GM18526 (cell line): ENCODE data around the gene ATP5F1D.

ENCODE experiments used
- POLR2A ChIP-seq: IDR thresholded peaks from 3 replicates; pipeline ENCODE4 v1.6.1; 2011; ENCODE audit not compliant: insufficient read length; ENCODE audit errors: extremely low read depth

Gene ATP5F1D

DNA sequence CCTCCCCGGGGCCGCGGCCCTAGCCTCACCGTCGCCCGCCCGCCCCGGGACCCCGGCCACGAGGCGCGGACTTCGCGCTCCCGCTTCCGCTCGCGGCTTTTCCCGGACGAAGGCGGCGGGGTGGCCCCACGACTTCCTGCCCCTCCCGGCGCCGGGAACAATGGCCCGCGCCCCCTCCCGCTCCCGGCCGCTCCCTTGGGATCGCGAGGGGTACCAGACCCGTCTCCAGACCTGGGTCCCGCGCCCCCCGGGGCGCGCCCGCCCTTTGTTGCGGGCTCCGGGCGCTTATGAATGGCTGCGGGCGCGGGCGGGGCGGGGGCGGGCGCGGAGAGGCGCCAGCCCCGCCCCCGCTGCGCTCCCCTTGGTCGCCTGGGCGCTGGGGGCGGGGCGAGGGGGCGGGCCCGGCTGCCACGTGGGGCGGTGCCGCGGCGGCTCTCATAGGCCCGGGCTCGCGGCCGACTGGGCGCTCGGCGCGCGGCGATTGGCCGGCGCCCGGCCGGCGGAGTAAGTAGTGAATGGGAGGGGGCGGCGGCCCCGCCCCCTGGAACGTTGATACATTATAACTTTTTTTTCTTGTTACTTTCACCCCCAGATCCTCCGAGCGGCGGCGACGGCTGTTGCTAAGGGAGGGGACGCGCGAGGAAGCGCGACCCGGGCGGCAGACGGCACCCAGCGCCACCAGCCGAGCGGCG lies 7.9 kb downstream of the ATP5F1D start:
- TF ChIP-seq POLR2A: peak; percentile 87

DNA sequence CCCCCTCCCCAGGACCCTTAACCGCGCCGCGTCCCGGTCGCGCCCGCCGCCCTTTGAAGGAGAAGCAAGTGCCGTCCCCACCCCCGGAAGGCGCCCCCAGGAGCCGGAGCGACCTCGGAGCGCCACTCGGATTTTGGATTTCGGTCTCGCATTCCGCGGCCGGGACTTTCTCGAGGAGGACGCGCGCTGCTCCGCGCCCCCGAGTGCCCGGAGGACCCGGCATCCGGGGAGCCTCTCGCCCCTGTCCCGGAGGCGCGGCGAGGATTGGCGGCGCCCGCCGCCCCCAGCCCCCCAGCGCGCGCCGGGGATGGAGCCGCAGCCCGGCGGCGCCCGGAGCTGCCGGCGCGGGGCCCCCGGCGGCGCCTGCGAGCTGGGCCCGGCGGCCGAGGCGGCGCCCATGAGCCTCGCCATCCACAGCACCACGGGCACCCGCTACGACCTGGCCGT lies 8.5 kb downstream of the ATP5F1D start:
- TF ChIP-seq POLR2A: no peak

DNA sequence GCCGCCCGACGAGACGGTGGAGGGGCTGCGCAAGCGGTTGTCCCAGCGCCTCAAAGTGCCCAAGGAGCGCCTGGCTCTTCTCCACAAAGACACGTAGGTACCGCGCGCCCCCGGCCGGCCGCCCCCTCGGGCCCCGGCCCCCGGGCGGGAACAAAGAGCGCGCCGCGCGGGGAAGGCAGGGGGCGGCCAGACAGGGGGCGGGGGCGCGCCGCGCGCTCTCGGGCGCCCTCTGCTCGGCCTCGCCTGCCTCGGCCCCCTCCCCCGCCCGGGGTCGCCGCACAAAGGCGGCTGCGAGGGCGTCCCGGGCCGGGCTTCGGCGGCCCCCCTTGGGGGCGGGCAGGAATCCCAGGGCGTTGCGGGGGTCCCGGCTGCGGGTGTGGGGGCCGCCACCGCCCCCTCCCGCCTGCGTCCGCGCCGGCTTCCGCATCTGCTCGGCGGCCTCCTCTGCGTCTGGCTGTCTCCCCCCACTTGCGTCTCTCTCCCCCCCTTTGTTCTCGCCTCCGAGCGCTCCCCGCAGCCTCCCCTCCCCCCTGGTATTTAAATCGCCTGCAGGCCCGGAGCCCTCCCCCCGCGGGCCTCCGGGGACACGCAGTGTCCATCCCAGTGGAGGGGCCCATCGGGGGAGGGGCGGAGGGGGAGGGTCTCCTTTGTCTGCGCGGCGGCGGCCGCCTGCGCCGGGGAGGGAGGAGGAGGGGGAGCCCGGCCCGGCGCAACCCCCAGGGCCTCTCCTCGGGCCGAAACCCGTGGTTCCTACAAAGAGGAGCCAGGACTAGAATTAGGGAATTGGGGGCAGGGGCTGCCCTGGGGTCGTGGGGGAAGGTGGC lies 9.1 kb downstream of the ATP5F1D start:
- TF ChIP-seq POLR2A: peak; percentile 38

DNA sequence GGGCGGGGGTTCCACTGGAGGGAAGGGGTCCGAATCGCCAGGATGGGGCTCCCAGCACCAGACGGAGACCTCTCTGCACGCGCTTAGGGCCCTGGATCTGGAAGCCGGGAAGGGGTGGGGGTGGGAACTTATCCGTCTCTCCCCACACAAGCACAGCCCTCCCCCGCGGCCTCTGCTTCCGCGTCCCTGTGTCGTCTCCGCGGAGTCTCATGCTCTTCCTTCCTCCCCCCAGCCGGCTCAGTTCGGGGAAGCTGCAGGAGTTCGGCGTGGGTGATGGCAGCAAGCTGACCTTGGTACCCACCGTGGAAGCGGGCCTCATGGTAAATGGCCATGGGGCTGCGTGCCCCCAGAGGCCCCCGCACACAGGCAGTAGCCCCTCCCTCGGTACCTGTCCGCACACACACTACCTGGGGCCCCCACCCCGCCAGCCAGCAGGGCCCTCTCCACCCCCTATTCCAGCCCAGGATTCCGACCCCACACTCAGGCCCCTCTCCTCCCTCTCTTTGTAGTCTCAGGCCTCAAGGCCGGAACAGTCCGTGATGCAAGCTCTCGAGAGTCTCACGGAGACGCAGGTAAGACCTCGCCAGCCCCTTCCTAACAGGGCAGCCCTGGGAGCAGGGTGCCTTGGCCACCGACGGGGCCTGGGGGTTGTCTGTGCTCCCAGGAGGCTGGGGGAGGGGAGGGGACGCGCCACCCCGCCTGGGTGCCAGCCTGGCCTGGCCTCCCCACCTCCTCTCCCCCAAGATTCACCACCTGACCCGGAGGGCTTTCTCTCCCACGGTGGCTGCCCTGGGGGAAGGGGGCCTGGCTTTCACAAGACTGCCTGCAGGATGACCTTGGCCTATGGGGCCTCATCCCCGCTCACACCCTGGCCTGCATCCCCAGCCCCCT lies 10.0 kb downstream of the ATP5F1D start:
- peak; percentile 58 for TF ChIP-seq POLR2A

DNA sequence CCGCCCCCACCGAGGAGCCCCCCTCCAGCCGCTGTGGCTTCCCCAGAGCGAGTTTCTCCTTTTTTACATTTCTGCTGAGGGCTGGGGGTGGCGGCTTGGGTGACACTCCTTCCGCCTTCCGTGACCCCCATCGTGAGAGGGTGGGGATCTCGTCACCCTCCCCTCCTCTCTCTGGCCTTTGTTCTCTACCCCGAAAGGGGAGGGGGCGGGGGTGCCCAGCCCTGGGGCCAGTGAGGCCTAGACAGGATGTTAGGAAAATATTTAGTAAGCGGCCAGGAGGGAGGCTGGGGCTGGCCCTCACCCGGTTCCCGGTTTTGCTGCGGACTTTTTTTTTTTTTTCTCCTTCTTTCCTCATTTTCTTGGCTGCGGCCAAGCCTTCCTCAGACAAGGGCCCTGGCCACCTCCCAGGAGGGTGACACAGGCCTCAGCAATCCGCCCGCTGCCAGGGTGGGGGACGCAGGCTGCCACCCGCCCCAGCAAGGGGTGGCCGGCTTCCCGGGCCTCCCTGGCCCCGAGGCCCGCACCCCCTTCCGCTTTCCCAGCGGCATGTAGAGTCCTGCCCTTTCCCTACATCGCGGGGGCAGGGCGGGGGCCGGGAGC lies 10.8 kb downstream of the ATP5F1D start:
- TF ChIP-seq POLR2A: no peak

DNA sequence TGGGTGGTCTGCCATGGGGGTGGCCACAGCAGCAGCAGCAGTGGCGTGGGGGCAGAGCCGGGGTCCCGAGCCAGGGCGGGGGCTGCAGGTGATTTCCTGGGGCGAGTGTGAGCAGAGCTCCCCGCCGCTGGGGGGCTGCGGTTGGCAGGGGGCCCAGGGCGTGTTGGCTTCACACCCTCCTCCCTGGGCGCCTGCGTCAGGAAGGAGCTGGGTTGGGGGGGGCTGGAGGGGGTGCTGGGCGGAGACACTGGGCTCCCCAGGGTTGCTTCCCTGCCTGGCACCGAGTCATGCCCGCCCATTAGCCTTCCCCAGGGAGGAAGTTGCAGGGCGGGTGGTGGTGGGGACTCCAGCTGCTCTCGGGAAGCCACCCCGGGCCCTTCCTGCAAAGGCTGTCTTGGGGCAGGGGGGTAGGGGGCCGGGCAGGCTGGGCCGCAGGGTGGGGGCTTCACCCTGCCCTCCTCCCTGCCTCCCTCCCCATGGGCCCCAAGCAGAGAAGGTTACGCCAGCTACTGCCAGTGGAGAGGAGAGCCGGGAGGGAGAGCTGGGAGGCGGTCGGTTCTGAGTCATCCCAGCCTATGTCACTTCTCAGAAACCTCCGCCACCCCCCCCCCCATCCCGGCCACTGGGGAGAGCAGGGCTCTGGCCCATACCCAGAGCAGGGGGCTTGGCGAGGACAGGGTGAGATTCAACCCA lies 11.4 kb downstream of the ATP5F1D start:
- TF ChIP-seq POLR2A: peak; percentile 23

DNA sequence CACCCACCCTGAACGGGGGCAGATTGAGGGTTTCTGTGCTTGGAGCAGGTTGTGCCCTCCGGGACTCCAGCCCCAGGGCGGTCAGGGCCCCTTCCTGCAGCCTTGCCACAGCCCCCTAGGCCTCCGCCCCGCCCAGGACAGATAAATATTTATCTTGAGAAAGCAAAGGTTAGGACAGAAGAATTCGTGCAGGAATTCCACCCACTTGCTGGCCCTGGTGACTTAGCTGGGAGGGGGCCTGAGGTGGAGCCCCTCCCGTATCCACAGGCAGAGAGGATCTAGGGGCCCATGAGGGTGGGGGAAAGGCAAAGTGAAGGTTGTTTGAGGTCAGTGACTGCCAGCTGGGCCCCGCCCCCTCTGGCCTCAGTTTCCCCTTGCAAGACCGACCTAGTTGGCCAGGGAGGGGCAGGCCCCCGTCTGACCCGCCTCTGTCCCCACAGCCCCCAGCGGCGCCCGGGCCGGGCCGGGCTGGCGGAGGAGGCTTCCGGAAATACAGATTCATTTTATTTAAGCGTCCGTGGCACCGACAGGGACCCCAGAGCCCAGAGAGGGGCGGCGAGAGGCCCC lies 12.0 kb downstream of the ATP5F1D start:
- TF ChIP-seq POLR2A: no peak

DNA sequence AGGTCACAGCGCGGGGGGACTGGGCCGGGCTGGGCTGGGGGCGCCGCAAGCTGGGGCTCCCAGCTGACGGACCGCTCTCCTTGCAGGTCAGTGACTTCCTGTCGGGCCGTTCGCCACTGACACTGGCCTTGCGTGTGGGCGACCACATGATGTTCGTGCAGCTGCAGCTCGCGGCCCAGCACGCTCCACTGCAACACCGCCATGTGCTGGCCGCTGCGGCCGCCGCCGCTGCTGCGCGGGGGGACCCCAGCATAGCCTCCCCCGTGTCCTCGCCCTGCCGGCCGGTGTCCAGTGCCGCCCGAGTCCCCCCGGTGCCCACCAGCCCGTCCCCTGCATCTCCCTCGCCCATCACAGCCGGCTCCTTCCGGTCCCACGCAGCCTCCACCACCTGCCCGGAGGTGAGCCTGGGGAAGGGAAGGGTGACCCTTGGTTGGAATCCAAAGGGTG lies 12.6 kb downstream of the ATP5F1D start:
- TF ChIP-seq POLR2A: no peak

DNA sequence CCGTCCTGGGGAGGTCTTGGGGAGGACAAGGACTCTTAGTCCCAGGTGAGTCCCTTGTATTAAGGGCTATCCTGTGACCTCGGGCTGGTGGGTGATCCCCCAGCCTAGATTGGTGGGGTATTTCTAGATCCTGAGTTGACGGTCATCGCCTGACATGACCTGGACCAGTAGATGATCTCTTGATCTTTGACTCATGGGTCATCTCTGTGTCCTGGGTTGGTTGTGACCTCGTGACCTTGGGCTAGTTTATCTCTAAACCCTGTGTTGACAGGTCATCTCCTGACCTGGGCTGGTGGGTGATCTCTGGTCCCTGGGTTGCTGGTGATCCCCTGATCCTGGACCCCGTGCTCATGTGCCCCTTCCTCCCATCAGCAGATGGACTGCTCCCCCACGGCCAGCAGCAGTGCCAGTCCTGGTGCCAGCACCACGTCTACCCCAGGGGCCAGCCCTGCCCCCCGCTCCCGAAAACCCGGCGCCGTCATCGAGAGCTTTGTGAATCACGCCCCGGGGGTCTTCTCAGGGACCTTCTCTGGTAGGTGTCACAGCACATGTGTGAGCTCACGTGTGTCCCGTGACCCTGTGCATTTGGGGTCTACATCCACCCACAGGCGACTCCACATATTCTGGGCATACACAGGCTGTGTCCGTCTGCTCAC lies 13.1 kb downstream of the ATP5F1D start:
- no peak for TF ChIP-seq POLR2A

DNA sequence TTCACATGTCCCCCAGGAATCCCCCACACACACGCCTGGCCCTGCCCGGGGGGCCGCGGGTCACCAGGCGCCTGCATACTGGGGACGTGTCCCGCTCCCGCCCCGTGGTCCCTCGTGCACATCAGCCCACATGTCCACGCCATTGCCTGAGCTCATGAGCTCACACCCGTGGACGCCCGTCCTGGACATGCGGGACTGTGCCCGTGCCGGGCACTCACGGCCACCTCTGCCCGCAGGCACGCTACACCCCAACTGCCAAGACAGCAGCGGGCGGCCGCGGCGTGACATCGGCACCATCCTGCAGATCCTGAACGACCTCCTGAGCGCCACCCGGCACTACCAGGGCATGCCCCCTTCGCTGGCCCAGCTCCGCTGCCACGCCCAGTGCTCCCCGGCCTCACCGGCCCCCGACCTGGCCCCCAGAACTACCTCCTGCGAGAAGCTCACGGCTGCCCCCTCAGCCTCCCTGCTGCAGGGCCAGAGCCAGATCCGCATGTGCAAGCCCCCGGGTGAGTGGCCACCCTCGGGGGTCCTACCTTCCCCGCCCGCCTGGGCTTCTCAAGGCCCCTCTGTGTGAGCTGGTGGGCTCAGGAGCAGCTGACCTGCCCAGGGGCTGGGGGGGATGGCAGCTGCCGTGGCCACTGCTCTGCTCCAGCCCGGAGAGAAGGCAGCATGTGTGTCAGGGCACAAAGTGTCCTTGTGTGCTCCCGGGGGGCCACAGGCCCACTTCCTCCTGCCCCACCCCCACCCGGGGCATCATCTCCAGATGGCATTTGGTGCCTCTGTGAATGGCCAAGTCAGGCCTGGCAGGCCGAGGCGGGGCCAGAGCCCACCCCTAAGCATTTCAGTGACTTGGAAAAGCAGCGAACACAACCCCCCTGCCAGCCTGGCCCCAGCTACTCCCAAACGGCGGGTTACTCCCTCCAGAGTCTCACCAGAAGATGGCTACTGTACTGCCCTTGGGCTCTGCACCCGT lies 13.9 kb downstream of the ATP5F1D start:
- peak; percentile 11 for TF ChIP-seq POLR2A

DNA sequence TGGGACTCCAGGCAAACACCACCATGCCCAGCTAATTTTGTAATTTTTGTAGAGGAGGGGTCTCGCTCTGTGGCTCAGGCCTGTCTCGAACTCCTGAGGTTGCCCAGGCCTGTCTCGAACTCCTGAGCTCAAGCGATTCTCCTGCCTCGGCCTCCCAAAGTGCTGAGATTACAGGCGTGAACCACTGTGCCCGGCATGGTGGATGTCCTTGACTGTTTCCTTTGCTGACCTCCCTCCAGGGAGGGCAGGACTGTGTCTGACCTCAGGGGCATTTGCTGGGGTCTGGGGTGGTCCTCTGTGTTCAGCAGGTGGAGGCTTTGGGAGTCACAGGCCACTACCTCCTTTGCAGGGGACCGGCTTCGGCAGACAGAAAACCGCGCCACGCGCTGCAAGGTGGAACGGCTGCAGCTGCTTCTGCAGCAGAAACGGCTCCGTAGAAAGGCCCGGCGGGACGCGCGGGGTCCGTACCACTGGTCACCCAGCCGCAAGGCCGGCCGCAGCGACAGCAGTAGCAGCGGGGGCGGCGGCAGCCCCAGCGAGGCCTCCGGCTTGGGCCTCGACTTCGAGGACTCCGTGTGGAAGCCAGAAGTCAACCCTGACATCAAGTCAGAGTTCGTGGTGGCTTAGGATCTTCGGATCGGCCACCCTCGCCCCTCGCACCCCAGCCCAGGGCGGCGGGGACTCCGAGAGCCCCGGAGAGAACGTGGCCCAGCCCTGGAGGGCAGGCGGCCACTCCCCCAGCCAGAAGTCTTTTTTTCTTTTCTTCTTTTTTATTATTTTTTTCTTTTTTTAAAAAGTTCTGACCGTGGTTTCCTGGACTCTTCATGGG lies 15.3 kb downstream of the ATP5F1D start:
- TF ChIP-seq POLR2A: no peak
